HG02840 (cell line): ENCODE data around the gene POLH.
A peak's percentile ranks its signal among the peaks of the same experiment; 100 is the strongest.
"Not testable (repeated sequence)": the region's sequence is repeated elsewhere in the genome, so short reads cannot be mapped to it uniquely, and the experiment has no call there.

Experiments used
- ATAC-seq: cut with Tn5 transposase; IDR thresholded peaks from one replicate; pipeline ENCODE4 v1.9.1; 2021; ENCODE audit warnings: mild to moderate bottlenecking, moderate library complexity, moderate number of reproducible peaks; ENCODE audit not compliant: unreplicated experiment, low FRiP score

POLH gene

DNA sequence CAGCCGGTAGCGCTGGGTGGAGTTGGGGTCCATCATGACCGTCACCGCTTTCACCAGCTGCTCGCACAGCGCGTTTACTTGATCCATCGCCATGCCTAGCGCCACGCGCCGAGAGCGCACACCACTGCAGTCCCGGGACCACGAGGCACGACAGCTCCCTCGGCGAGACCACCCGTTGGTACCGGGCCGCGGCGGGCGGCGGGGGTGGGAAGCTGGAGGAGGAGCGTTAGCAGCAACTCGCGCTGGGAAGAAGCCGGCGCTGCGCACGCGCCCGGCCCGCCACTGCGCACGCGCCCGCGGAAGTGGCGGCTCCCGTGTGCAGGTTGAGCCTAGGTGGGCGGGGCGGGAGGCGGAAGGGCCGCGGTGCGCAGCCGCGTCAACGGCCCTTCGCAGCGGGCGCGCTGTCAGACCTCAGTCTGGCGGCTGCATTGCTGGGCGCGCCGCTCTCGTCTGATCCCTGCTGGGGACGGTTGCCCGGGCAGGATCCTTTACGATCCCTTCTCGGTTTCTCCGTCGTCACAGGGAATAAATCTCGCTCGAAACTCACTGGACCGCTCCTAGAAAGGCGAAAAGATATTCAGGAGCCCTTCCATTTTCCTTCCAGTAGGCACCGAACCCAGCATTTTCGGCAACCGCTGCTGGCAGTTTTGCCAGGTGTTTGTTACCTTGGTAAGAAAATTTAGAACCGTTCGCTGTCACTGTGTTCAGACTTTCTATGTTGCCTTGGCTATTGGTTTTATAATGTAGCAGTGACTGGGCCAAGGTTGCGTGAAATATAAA, at the start of gene POLH, which contains the start of gene XPO5:
POLH (plus strand) TSS at position 414 of the 780 bp plus-strand sequence. CDS start 6,135 bp downstream, outside the sequence.
XPO5 (minus strand) TSS at position 267 of the 780 bp plus-strand sequence; CDS start at position 93, 174 bp downstream.
- peak; percentile 82 for ATAC-seq

DNA sequence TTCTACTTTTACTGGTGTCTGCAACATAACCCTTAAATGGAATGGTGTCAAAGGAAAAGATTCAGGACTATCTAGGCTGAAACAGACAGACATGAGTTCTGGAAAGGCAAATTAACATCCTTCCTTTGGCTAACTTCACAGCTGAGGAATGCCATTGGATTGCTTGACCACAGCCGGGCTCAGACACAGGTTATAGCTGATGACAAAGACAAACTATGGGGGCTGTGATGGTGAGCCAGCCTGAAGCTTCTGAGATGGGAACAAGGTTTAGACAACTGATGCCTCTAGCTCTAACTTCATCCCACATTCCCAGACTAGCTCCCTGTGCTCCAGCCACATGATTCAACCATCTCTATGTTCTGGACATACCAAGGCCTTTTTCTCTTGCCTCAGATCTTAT, 43.8 kb upstream of the POLH start:
- no peak for ATAC-seq

DNA sequence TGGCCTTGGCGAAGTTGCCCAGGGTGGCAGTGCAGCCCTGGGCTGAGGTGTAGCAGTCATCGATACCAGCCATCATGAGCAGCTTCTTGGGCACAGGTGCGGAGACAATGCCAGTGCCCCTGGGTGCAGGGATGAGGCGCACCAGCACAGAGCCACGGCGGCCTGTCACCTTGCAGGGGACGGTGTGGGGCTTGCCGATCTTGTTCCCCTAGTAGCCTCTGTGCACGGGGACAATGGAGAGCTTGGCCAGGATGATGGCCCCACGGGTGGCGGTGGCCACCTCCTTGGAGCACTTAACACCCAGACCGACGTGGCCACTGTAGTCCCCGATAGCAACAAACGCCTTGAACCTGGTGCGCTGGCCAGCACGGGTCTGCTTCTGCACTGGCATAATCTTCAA, 37.0 kb upstream of the POLH start:
- ATAC-seq: not testable (repeated sequence)

DNA sequence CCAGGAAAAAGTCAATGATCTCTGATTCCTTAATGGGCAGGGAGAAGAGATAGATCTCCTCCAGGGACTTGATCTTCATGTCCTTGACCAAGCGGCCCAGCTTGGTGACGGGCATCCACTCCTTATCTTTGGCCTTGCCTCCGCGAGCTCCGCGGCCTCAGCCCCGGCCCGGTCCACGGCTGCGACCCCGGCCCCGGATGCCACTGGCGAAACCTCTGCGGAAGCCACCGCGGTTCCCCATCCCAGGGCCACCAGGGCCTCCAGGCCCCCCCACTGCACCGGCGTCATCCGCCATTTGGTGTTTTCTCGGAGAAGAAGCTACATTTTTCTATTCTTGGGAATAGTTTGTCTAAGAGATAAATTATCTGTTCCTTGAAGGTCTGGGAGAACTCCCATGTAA, 36.6 kb upstream of the POLH start:
- ATAC-seq: not testable (repeated sequence)

DNA sequence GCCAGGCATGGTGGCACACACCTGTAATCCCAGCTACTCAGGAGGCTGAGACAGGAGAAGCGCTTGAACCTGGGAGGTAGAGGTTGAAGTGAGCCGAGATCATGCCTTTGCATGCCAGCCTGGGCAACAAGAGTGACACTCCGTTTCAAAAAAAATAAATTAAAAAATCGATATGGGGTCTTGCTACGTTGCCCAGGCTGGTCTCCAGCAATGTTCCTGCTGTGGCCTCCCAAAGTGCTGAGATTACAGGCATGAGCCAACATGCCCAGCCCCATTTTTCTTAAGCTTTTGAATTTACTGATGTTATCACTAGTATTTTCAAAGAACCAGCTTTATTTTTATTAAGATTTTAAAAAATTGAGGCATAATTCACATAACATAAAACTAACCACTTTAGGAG, 35.5 kb upstream of the POLH start:
- no peak for ATAC-seq

DNA sequence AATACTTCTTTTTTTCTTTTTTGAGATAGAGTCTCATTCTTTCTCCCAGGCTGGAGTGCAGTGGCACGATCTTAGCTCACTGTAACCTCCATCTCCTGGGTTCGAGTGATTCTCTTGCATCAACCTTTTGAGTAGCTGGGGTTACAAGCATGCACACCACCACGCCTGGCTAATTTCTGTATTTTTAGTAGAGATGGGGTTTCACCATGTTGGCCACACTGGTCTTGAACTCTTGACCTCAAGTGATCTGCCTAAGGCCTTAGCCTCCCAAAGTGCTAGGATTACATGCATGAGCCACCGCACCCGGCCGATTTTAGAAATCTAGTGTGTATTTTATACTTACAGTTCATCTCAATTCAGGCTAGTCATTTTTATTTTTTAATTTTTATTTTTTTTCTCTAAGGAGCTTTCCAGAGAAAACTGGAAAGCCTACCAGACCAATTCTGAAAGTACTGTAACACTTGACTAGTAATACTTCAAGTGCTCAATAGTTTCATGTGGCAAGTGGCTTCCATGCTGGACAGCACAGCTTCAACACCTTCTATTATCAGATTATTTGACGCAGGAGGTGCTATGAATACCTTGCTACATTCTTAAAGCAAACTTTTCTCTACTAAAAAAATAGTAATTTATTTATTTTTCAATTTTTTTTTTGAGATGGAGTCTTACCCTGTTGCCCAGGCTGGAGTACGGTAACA, 34.1 kb upstream of the POLH start:
- ATAC-seq: no peak

DNA sequence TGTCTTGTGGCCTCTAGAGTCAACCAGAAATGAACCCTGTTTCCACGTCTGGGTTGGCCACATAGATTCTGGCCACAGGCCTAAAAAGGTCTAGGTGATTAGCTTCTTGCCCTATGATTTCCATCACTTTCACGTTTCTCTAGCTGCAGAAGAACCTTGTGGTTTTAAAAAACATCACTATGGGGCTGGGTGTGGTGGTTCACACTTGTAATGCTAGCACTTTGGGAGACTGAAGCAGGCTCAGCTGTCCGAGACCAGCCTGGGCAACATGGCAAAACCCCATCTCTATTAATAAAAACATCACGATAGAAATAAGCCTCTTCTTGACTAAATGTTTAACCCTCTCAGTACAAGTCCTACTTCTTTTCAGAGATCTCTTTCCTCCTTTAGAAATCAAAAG, 31.5 kb upstream of the POLH start:
- no peak for ATAC-seq

DNA sequence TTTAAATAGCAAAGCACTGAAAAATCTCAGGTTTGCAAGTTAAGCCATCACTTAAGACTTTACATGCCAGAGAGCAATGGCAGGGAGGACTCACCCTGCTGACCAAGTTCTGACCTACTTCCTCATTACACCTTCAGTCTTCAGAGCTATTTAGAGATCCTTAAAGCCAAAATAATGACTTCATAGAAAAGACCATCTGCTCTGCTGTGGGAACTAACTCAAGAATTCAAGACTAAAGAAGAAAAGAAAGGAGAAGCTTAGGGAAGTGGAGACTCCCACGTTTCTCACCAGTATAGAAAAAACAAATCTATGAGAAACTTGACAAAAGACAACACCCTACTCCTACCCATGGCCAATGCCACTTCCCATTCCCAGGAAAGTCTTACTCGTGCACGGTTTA, 28.8 kb upstream of the POLH start:
- no peak for ATAC-seq

DNA sequence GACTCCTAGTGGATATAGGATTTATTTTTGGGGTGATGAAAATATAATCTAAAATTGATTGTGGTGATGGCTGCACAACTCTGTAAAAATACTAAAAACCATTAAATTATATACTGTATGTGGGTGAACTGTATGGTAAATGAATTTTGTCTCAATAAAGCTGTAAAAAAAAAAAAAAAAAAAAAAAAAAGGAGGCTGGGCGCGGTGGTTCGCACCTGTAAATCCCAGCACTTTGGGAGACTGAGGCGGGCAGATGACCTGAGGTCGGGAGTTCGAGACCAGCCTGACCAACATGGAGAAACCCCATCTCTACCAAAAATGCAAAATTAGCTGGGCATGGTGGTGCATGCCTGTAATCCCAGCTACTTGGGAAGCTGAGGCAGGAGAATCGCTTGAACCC, 18.4 kb upstream of the POLH start:
- not testable (repeated sequence) for ATAC-seq

DNA sequence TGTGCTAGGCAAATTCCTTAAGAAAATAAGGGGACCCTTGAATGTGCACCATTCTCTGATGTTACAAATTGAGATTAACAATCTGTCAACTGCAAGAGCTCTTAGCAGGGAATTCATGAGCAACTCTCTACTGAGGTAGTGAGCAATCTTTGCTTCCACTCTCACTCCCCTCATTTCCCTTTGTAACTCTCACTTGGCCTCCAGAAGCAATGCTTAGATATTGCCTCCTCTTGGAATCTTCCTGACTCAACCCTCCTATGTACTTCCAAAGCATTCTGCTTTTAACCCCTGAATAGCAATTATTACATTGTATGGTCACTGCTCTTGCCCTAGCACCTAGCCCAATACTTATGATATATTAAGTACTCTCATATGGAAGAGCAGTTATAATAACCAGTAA, 16.7 kb upstream of the POLH start:
- no peak for ATAC-seq

DNA sequence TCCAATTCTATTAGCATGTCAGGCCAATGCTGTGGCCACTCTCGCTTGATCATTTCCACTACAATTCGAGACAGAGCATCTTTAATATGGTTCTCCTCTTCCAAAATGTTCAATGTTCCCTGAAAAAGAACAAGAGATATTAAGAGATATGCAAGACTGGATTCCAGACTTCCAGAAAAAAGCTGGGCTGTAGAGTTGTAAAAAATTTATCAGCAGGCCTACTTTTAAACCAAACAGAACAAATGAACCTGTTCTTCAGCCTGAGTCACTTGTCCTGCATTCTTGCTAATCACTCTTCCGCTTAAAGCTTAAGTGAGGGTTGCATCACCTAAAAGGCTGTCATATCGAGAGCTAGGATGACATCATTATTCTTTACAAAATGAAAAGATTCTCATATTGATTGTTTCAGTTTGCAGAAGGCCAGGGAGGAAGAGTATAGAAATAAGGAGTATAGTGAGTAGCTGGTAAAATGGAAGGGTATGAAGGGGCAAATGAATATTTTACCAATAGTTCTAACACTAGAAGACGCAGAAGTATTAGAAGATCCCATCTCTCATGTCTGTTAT, 5.0 kb upstream of the POLH start:
- ATAC-seq: no peak

DNA sequence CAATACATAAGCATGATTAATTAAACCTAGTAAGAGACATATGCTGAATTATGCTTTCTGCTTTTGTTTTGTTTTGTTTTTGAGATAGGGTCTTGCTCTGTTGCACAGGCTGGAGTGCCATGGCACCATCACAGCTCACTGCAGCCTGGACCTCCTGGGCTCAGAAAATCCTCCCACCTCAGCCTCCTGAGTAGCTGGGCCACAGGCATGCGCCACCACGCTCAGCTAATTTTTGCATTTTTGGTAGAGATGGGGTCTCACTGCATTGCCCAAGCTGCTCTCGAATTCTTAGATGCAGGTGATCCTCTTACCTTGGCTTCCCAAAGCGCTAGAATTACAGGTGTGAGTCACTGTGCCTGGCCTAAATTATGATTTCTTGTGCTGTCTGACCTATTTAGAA, 4.0 kb upstream of the POLH start:
- ATAC-seq: no peak

DNA sequence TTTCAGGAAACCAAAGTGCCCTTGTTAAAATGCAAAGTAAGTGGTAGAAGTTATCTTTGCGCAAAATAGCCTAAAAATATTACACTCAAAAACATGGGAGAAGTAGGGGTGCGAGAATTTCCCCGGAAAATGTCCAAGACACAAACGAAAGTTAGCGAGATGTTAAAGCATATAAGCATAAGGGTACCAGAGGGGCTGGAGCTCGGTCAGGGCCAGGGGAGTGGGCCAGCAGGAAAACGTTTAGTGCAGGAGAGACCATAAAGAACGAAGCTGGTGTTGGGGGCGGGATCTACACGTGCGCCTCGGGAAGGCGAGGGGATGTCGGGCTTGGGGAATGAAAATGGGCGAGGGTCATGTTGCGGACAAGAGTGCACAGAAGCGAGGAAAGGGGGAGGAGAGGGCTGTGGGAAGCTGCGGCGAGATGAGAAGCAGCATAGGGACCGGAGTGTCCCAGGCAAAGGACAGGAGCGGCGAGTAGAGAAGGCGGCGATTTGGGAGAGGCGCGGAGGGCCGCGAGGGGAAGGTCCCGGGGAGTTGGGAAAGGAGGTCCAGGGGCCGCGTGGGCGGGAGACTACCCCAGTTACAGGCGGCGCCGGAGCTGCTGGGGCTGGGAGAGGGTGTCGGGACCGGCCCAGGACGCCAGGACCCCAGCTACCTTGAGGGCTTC, 747 bp upstream of the POLH start:
- peak; percentile 7 for ATAC-seq

DNA sequence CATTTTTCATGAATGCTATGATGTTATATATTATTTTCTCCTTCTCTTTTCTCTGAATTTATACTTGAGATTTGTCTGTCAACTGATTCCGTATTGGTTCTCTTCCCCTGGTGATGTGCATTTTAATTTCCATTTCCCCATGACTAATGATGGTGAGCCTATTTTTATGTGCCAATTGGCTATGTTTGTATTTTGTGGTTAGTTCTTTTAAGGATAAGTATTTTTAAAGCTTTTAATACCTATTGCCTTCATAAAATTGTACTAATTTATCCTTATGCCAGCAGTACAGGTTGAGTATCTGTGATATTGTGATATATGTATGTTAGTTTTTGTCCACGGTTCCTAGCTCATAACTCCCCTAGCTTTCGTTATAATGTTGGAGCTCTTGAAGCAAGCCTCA, 2.8 kb downstream of the POLH start:
- no peak for ATAC-seq

DNA sequence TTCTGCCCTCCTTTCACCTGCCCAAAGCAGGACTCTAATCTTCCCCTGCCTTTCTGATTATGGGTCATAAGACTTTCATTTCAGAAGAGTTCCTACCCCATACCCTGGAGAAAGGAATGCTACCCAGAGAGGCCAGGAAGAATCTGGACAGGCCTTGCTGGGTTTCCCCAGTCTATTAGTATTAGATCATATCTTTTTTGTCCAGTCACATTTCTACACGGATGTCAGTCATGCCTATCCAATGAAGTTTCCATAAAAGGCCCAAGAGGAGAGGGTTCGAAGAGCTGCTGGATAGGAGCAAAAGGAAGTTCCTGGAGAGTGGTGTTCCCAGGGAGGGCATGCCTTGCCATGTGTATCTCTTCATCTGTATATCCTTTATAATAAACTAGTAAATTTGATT, 3.2 kb downstream of the POLH start:
- no peak for ATAC-seq

DNA sequence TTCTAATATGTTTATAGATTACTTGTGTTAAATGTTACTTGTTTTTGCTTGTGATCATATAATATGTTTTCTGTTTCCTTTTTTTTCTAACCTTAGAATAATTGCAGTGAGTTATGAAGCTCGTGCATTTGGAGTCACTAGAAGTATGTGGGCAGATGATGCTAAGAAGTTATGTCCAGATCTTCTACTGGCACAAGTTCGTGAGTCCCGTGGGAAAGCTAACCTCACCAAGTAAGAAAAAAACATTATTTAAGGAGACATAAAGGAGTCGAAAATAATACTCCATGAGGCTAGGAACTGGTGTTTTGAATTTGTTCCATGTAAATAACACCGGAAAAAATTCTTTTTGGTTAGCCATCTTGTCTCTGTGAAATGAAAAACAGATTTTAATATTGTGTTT, 6.9 kb downstream of the POLH start:
- ATAC-seq: no peak

DNA sequence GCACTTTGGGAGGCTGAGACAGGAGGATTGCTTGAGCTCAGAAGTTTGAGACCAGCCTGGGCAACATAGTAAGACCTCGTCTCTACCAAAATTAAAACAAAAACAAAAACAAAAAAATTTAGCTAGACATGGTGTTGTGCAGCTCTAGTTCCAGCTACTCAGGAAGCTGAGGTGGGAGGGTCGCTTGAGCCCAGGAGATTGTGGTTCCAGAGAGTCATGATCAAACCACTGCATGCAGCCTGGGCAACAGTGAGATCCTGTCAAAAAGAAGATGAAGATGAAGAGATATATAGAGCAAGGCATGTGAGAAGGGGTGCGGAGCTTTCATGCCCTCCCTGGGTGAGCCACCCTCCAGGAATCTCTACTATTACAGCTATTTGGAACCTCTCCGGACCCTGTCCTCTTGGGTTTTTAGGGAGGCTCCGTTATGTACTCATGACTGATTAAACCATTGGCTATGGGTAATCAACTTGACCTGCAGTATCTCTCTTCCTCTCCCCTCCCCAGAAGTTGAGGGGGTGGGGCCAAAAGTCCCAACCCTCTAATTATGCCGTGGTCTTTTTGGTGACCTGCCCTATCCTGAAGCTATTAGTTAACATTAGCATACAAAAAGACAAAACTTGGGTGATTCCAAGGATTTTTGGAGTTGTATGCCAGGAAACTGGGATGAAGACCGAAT, 9.0 kb downstream of the POLH start:
- ATAC-seq: no peak

DNA sequence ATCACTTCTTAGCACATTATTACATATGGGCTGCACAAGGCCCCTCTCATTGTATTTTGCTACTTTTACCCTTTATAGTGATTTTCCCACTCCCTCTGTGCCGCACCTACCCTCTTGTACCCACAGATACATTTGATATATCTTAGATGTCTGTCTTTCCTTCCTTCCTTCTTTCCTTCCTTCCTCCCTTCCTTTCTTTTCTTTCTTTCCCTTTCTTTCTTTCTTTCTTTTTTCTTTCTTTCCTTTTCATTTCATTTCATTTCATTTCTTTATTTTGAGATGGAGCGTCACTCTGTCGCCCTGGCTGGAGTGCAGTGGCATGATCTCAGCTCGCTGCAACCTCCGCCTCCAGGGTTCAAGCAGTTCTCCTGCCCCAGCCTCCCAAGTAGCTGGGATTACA, 12.2 kb downstream of the POLH start:
- ATAC-seq: no peak

DNA sequence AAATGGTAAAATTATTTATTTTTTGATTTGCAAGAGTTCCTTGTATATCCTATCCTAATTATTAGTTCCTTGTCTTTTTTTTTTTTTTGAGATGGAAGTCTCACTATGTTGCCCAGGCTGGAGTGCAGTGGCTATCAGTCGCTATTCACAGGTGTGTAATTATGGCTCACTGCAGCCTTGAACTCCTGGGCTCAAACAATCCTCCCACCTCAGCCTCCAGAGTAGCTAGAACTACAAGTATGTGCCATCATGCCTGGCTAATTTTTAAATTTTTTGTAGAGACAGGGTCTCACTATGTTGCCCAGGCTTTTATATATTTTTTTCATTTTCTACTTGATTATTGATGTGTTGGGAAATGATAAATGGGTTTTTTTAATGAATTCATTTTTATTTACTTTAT, 13.6 kb downstream of the POLH start:
- ATAC-seq: not testable (repeated sequence)

DNA sequence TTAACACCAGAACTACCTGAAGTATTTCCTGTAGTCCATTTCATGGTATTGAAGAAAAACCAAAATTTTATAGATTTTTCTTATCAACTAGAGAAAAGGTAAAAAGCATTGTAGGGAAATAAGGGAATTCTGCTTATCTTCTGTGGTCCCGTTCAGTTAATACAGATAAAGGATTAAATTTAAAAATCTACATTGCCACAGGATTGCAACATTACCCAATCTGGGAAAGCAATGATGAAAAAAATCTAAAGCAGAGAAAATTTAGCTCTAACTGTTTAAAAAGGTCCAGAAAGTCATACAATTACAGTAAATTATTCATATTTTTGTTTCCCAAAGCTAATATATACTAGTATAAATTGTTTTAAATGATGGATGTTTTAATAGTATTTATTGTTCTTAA, 18.0 kb downstream of the POLH start:
- no peak for ATAC-seq

DNA sequence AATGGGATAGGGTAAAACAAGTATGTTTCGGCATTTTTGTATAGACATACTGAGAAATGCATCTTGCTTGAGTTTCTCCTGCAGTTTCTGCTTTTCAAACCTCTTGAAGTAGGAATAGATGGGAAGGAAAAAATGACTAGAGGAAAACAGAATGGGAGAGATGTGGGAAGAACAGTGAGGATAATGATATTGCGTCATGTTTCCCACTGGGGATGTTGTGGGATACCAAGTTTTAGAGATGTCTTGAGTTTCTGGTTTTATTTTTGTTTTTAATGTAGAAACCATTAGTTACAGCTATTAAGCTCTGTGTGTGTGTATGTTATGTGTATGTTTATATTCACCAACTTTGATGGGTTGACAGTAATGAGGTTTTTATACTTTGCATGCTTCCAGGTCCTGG, 24.6 kb downstream of the POLH start:
- no peak for ATAC-seq
